Amniotic stem cell (primary cell): ENCODE measurements around the gene GPBAR1.

Experiments used
- DNase-seq: peaks from one replicate; lab custom pipeline; 2025; lab: John Stamatoyannopoulos, UW

GPBAR1 gene

DNA sequence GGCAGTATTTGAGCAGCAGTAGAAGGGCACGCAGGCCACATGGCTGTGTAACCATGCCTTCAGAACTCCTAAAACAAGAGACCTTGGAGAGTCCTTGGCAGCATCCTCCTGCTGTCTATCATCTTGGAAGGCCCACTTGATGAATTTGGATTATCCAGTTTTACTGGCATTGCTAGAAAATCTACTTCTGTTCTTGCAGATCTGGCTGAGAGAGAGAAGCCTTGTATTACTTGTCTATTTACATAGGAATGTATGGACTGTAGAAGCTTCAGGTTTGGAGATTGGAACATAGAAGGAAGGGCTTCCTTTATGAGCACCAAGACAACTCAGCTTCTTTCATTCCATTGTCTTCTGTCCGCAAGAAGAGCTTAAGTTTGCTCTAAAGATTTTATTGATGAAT is 16.1 kb upstream of the GPBAR1 start:
- DNase-seq: no peak

DNA sequence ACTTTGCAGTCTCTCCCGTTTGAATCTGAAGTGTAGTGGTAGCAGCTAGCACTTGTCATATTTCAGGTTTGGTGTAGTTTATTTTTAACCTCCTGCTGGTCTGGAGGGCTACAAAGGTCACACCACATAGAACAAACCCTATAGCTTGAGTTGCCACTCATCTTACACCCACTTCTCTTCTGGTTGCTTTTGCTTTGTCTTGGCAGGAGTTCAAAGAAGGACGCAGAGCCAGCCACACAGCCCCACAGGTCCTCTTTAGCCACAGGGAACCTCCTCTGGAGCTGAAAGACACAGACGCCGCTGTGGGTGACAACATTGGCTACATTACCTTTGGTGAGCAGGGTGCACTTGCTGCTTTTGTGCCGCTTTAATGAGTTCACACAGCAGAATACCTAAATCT is 15.6 kb upstream of the GPBAR1 start:
- no peak for DNase-seq

DNA sequence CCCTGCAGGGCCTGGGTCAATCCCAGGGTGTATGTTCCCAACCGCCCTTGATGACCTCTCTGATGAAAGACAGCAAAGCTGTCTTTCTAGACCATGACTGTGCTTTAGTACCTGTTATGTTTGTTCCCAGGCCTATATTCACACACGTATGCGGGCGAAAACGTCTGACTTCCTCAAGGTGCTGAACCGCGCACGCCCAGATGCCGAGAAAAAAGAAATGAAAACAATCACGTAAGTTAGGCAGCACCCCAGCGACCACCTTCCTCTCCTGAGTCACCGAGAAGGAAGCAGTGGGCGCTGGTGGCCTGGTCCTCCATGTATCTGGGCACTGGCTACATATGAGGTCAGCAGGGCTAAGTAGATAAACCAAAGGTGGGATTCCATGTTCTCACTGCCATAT is 11.1 kb upstream of the GPBAR1 start:
- DNase-seq: no peak

DNA sequence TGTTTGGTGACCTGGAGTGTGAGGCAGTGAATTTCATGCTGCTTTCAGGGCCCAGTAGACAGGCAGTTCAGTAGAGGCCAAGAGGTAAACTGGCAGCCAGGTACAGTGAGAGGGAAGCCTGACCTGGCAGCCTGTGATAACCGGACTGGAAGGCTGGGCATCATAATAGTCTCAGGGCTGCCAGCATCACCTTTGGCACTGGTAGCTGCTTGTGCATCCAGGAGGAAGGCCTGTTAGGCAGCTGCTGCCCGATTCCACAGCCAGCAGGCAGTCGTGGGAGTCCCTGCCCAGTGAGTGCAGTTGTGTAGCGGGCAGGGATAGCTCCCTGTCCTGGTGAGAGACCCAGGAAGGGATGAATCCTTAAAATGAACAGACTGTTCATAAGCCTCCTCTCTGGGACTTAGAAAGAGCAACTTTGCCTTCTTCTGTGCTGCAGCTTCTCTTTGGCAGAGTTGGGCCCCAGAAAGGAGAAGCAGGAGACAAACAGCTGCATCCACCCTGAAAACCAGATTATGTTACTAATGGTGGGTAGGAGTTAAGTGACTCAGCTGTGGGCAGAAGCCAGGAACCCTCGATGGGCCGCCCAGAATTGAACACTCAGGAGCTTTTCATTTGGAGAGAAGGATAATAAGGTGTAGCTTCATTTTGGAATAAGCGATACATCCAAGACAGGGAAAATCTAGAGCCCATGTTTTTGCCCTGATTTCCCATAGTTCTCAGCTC is 8.1 kb upstream of the GPBAR1 start:
- DNase-seq: no peak

DNA sequence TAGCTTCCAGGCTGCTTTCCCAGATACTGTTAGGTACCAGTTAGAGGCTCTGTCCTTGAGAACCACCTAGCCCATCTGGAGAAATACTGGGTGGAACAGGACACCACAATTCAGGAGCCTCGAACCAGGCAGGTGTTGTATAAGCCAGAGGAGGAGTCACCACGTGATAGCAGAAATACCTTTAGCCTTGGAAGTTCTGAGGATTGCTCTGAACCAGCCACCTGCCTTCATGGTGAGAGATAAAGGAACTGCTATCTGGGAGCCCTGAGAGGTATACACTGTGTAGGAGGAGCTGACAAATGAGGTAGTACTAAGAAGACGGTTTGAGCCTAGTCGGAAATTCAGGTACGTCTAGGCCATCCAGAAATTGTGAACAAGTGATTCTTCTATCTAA is 7.6 kb upstream of the GPBAR1 start:
- DNase-seq: no peak

DNA sequence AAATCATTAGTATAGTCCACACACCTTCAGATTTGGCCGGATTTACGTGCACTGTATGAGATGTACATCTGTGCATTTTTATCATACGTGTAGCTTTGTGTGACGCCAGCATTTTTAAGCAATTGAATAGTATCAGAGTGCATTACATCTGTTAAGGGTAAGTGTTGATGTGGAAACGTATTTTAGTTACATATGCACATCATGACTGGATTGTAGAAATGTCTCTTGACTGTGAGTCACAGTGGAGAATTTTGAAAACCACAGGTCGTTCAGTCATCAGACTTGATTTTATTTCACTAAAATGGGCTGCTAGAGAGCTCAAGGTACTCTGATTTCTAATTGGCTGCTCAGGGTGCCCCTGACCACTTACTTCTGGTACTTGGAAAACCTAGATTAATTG is 5.4 kb upstream of the GPBAR1 start:
- DNase-seq: no peak

DNA sequence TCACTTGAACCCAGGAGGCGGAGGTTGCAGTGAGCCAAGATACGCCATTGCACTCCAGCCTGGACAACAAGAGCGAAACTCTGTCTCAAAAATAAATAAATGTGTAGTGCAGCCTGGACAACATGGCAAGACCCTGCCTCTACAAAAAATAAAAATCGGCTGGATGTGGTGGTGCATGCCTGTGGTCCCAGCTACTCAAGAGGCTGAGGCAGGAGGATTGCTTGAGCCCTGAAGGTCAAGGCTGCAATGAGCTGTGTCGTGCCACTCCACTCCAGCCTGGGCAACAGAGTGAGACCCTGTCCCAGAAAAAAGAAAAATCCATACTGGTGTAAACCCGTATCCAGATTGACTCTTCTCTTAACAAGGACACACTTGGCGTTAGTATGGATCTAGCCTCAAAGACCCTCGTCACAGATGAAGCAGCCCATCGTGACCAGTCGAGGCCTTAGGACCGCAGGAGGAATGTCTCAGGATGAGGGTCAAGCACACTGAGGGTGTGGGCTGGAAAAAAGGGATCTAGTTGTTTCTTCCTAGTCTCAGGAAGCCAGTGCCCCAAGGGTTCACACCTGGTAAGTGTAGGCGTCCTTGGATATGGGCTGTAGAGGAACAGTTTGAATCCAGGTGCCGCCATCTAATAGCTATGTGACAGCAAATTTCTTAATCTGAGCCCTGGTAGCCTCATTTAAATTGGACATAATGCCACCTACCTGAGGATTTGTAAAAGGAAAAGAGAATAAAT is 4.0 kb upstream of the GPBAR1 start:
- DNase-seq: no peak

DNA sequence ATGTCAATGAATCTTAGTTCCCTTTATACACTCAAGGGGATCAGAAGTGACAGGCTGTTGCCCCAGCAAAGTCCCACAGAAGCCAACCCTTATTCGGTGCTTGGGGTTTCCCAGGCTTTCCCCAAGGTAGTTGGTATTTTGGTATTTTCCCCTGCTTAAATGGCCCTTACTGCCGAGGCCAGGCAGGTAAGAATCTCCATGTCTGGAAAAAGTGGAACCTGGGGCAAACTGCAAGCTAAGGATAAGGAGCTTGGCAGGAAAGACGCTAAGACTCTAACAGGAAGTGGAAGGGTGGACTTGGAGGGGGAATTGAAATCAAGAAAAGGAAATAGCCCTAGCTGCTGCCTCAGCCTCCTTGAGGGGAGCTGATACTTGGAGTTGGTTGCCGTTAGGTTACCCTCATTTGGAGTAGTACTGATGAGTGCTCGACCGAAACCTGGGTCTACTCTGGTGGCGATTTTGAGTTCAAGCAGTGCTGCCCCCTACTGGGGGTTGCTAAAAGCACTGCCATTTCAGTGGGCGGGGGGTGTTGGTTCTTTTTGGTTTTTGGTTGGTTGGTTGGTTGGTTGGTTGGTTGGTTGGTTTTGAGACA is 3.3 kb upstream of the GPBAR1 start:
- DNase-seq: no peak

DNA sequence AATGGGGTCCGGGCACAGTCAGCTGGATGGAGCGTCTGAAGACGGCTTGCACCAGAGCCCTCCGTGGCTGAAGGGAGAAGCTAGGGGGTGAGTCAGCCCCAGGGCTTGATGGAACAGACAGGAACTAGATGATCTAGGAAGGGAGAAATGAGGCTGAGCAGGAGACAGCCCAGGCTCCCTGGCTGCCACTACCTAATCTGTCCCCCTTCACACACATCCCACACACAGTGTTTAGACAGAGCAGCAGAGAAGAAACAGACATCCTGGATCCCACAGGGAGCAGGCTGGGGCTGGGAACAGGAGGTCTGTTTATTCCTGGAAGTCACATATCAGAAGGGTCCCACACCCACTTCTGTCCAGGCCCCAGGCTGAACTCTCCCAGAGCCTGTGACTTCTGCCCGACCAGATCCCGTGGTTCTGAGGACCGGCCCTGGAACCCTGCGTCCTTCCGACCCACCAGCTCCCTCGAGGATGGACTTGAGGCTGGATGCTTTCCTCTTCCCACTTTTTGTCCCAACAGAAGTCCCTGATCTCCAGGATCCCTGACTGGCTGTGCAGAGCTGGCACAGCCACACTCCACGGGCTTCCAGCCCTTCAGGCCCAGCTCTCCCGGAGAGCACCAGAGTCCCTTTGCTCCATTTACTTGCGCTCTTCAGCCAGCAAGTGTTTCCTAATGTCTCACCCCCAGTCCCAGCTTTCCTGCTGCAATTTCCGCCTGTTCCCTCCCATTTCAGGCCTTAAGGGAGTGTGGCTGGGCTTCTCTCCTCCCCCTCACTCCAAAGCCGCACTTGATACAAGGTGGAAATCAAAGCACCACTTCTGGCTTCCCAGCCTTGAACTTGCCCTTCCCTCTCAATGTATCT is 1.5 kb upstream of the GPBAR1 start:
- DNase-seq: peak; percentile 56

DNA sequence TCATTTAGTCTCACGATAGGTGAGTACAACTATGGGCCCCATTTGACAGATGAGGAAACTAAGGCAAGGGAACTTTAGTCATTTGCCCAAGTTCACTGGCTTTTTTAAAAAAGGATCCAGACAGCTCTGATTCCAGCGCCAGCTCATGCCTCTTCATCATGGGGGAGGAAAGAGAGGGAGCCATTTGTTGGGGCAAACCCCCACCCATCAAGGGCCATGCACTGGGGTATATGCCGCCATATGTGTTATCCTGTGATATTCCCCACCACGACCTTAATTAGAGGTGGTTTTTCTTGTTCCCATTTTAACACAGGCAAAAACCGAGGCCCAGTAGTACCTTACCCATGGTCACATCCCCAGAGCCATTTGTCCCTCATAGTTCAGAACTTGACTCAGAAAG is 649 bp upstream of the GPBAR1 start:
- DNase-seq: no peak

DNA sequence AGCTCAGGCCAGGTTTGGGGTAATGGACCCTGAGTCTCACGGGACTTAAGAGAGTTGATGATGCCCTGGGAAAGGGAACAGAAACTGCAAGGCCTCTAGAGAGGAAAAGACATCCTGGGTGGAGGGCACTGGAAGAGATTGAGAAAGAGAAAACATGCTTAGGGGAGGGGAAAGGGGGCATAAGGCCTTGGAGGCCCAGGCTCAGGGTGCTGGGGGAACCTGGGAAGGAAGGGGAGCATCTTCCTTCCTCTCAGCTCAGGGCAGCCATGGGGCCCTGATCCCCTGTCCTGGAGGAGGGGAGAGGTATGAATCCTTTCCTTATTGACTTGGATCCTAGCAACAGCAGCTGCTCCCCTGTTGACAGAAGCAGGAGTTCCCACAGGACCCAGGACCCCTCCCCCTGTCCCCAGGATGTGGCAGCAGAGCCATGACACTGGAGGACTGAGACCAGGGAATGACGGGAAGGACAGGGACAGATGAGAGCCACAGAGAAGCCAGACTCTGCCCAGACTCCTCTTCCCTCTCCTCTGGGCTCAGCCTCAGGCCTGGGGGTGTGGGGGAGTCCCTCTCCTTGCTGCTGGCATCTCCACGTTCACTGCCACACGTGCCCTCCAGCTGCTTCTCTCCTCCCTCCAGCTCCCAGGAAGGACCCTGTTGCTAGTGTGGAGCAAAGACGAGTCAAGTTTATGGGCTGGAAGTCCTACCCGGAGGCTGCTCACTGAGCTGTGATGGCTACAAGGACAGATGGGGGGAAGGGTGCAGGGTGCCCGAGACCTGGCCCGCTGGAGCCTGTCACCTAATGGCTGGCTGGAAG is 815 bp downstream of the GPBAR1 start:
- DNase-seq: no peak

DNA sequence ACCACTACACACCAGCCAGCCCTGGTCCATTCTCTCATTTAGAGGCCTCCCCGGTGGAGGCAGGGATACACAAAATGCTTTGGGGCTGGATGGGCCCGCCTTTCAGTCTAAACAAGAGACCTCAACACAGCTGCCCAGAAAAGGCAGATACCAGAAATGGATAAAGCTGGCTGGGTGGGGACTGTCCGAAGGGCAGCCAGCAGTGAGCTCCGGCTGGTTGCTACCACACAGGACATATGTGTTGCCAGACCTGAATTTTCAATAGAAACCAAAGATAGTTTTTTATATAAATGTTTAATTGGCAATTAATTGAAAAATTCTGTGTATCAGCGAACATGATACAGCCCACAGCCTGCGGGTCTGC is 1.4 kb downstream of the GPBAR1 start:
- DNase-seq: no peak

DNA sequence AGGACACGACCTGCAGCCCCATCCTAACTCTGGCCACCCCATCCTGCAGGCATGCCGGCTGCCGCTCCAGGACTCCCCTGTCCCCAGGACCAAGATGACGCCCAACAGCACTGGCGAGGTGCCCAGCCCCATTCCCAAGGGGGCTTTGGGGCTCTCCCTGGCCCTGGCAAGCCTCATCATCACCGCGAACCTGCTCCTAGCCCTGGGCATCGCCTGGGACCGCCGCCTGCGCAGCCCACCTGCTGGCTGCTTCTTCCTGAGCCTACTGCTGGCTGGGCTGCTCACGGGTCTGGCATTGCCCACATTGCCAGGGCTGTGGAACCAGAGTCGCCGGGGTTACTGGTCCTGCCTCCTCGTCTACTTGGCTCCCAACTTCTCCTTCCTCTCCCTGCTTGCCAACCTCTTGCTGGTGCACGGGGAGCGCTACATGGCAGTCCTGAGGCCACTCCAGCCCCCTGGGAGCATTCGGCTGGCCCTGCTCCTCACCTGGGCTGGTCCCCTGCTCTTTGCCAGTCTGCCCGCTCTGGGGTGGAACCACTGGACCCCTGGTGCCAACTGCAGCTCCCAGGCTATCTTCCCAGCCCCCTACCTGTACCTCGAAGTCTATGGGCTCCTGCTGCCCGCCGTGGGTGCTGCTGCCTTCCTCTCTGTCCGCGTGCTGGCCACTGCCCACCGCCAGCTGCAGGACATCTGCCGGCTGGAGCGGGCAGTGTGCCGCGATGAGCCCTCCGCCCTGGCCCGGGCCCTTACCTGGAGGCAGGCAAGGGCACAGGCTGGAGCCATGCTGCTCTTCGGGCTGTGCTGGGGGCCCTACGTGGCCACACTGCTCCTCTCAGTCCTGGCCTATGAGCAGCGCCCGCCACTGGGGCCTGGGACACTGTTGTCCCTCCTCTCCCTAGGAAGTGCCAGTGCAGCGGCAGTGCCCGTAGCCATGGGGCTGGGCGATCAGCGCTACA is 2.1 kb downstream of the GPBAR1 start:
- no peak for DNase-seq

DNA sequence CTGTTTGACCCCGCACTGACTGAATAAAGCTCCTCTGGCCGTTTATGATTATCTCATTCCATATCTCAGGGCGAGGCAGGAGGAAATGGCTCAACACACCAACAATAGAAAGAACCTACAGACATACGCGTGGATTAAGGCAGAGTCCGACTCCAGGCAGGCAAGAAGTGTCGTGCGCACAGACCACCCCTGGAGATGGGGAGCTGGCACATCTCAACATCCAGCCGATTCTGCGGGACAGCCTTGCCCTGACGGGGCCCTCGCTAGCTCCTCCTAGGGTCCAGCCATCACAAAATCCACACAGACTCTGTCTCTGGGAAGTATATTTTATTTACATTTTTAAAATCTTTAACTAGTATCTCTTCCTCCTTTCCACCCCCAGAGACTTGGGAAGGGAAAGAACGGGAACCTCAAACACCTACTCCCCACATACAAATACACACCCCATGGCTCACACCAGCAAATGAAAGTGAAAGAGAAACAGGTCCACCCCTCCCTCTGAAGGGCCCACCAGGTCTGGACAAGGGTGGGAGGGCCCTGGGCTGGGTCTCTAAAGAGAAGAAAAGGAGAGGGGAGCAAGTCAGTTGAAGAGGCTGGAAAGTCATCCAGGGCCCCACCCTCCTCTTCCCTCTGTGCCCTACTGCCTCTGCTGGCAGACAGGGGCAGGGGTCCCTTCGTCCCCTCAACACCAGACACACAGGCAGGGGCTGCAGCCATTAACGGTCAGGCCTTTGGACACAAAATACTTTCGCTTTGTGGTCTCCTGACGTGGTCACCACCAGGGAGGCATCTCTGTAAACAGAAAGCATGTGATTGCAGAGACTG is 3.2 kb downstream of the GPBAR1 start:
- DNase-seq: no peak

DNA sequence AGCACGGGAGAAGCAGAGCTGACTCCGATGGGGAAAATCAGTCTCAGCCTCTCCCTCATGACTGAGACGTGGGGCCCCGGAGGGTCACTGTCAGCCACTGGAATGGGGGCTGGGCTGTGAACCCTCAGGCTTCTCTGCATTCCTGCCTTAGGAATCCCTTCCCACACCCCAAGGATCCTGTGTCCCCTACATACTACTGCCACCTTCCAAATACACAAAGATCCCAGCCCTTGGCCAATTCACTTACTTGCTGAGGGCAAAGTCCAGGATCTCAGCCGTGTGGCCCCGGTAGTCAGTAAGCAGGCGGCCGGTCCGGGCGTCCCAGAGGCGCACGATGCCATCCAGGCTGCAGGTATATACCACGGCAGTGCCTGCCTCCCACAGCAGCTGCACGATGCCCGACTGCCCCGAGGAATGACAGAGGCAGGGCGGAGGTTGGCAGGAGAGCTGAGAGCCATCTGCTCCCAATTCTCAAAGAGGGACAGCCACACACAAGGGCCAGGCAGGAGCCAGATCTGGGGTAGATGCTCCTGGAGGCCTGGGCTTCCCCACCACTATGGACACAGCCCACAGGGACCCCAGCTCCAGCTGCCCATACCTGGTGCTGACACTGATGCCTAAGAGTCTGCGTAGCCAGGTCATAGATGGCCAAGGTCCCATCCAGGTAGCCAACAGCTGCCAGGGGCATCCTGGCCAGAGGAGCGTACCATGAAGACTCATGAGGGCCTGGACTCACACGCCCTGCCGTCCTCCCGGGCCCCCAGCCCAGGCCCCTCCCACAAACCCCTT is 4.2 kb downstream of the GPBAR1 start:
- DNase-seq: no peak

DNA sequence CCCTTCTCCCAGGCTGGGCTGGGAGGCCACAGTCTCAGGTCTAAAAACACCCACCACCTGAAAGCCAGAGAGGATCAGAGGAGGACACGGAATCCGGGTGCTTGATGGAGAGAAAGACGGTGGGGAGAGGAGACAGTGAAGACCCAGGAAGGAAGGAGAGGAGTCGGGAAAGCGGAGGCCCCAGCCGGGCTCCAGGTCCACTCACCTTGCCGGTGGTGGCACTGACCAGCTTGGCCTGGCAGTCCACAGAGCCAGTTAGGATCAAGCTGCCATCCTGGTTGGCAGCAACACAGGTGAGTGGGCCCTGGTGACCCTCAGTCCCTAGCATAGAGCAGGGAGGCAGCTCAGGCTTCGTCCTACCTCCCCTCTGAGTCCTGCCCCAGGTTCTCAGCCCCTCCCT is 4.8 kb downstream of the GPBAR1 start:
- no peak for DNase-seq

DNA sequence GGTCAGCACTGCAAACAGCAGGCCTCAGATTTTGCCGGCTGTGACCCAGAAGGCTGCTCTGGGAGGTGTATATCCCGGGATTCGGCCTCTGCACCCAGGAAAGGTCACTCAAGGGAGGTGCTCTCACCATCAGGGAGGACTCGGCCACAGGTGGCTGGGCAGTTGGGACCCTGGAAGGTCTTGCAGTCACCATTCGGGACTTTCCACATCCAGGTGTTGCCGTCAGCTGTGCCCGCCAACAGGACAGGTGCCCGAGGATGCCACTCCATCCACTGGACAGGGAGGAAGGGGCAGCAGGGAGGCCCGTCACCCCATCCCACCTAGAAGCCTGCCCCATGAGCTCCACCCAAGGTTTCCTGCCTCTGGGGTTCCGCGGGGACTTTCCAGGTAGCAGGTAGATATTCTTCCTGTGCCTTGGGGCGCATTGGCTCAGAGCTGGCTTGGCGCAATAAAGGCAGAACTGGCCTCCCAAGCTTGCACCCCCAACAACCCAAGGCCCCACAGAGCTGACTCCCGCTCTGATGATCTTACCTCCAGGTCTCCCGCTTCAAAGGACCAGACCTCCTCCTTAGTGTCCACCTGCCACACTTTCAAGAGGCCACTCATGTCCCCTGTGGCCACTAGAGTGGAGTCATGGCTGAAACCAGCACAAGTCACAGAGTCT is 5.6 kb downstream of the GPBAR1 start:
- DNase-seq: no peak

DNA sequence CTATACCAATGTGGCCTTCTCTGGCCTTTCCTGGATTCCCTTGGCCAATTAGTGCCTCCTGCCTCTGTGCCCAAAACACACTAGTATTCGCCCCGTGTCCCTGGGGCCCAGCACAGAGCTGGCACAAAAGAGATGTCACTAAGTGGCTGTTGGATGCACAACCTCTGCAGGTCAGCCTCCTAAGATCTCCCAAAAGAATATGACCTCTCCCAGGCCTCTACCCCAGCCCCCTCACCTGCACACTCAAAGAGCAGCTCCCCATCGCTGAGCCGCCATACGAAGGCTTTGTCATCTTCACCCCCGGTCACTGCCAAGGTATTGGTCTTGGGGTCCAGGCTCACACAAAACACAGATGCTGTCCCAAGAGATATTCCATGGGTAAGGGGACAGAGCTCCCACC is 6.4 kb downstream of the GPBAR1 start:
- no peak for DNase-seq
